ENCODE data around the gene DCBLD1. TPM values are rescaled to one million over a fixed set of nuclear protein-coding genes. Genes with fewer than 3 reads are reported as not detected.

DCBLD1 gene
- total and polyA plus RNA-seq, 2 of the 13 experiments (the other 11 are each of a cell fraction or from before 2014, with no cell fraction given) = 23.2 to 41.5 TPM

- TF ChIP-seq ZNF34 (CRISPR knock-in tag; IDR thresholded peaks at IDR 0.05; ENCODE audit: borderline replicate concordance) = 0 out of 2 replicates have a peak, but pooled peaks have one; percentile 36
- no peak for TF ChIP-seq ZNF567 (CRISPR knock-in tag; IDR thresholded peaks at IDR 0.05; ENCODE audit: borderline replicate concordance)
- TF ChIP-seq ZNF24 (IDR thresholded peaks at IDR 0.05) = peak; percentile 69; the same call in 1 of the 2 replicates
- no peak for TF ChIP-seq ZNF616 (CRISPR knock-in tag; IDR thresholded peaks at IDR 0.05; ENCODE audit: low read depth)
- no peak for TF ChIP-seq SNAI1 (CRISPR knock-in tag; IDR thresholded peaks at IDR 0.05; ENCODE audit: borderline replicate concordance)
- TF ChIP-seq NFRKB (IDR thresholded peaks at IDR 0.05) = no peak
- TF ChIP-seq ARNTL (CRISPR knock-in tag; IDR thresholded peaks at IDR 0.05) = no peak
- peak; percentile 74 for TF ChIP-seq HOMEZ (CRISPR knock-in tag; IDR thresholded peaks at IDR 0.05; ENCODE audit: low read depth)
- TF ChIP-seq ZNF282 (IDR thresholded peaks at IDR 0.05; ENCODE audit: partially characterized antibody) = no peak
- peak; percentile 90 for TF ChIP-seq ZNF12 (CRISPR knock-in tag; IDR thresholded peaks at IDR 0.05)
- no peak for TF ChIP-seq ZFYVE20 (CRISPR knock-in tag; IDR thresholded peaks at IDR 0.05; ENCODE audit: borderline replicate concordance, low read depth)
- peak; percentile 61 for TF ChIP-seq DRAP1 (CRISPR knock-in tag; IDR thresholded peaks at IDR 0.05)
- TF ChIP-seq PRDM15 (CRISPR knock-in tag; IDR thresholded peaks at IDR 0.05) = no peak
Observed at GRCh38 chr6:117441824-117442264, 40.6 kb upstream of the DCBLD1 start (continued).
